ENCODE data around the gene DCDC2B. TPM values are rescaled to one million over a fixed set of nuclear protein-coding genes. Genes with fewer than 3 reads are reported as not detected.

DCDC2B gene
- total RNA-seq, 1 experiment from 2014 or later = not detected

GRCh38 chr1:32234792-32235191 lies 25.9 kb downstream of the DCDC2B start:
- peaks cover 7 to 48% (median 15%) of the 10 kb centered on the region in 3 experiments; a peak in 6 of 7 replicates for H3K36me3 Mint-ChIP-seq (ENCODE audit: insufficient read depth in 1 of 3, low read depth in 3 of 3)
- Histone ChIP-seq H3K79me1 (ENCODE audit: insufficient read depth, low read depth, low read length, poor library complexity, severe bottlenecking) (no peaks in the 10 kb centered on the region), H3K27ac (ENCODE audit: insufficient read length, low read depth, low read length) (no peak overlapping the region), H2BK120ac (ENCODE audit: low read depth, low read length, poor library complexity, severe bottlenecking) (no peak overlapping the region), H2AK5ac (ENCODE audit: insufficient read length, low read length) (no peak overlapping the region), H4K20me1 (ENCODE audit: control insufficient read depth, insufficient read depth, insufficient read length) (no peaks in the 10 kb centered on the region), H2BK15ac (ENCODE audit: low read depth, low read length) (no peak overlapping the region), H2AFZ (ENCODE audit: low read length) (no peak overlapping the region), H3K9ac (ENCODE audit: extremely low read depth, insufficient read length, low read length) (no peak overlapping the region), H3K18ac (ENCODE audit: insufficient read length, low read depth, low read length) (no peak overlapping the region), H3T11ph (ENCODE audit: low read length) (no peak overlapping the region), H3K56ac (ENCODE audit: insufficient read length, low read depth, low read length) (no peak overlapping the region), H3K4me1 (ENCODE audit: insufficient read depth, low read length) (no peaks in the 10 kb centered on the region), H2BK12ac (ENCODE audit: insufficient read length, low read depth, low read length) (no peak overlapping the region), H3K79me2 (ENCODE audit: insufficient read depth, low read length) (no peaks in the 10 kb centered on the region), H4K91ac (ENCODE audit: insufficient read length, low read depth, low read length) (no peak overlapping the region), H3K4me2 (ENCODE audit: insufficient read depth, insufficient read length, low read length) (no peak overlapping the region), H3K9me3 (ENCODE audit: control insufficient read depth, low read depth, low read length) (no peaks in the 10 kb centered on the region), H3K23ac (ENCODE audit: insufficient read length, low read depth, low read length) (no peak overlapping the region), H3K14ac (ENCODE audit: insufficient read depth, low read length) (no peak overlapping the region), H4K8ac (replicated peaks; ENCODE audit: insufficient read length, low read depth, low read length) (no peak overlapping the region), H3K27me3 (ENCODE audit: insufficient read depth, low read length) (no peaks in the 10 kb centered on the region), H4K5ac (ENCODE audit: insufficient read length, low read depth, low read length) (no peak overlapping the region), H2BK20ac (ENCODE audit: low read depth, low read length, poor library complexity, severe bottlenecking) (no peak overlapping the region), H3K23me2 (ENCODE audit: insufficient read length, low read depth, low read length, poor library complexity, severe bottlenecking) (peaks cover 6% of the 10 kb centered on the region), H2BK5ac (ENCODE audit: insufficient read length, low read length) (no peak overlapping the region), H3K4ac (ENCODE audit: low read depth, low read length) (no peak overlapping the region)
- no peak for TF ChIP-seq CTCF (conservative IDR thresholded peaks at IDR 0.05)
- peaks cover 10 to 12% of the 10 kb centered on the region in 2 experiments for H3K4me1 Mint-ChIP-seq
- H3K9me3 Mint-ChIP-seq = no peaks in the 10 kb centered on the region
- H3K4me3 Mint-ChIP-seq = no peak overlapping the region
- H3K27me3 Mint-ChIP-seq (ENCODE audit: low read depth) = no peaks in the 10 kb centered on the region
- 0 out of 7 replicates have a peak overlapping the region, but pooled peaks of 2 of the 3 experiments have one; percentile 16 to 53 for H3K27ac Mint-ChIP-seq
- no CpG with 5 or more reads among the region's 7 CpGs for WGBS (ENCODE audit: extremely low coverage, insufficient read length, low lambda C conversion rate)
- DNase-seq = peak; percentile 53
